ENCODE results near the gene PLCD3.

DNA sequence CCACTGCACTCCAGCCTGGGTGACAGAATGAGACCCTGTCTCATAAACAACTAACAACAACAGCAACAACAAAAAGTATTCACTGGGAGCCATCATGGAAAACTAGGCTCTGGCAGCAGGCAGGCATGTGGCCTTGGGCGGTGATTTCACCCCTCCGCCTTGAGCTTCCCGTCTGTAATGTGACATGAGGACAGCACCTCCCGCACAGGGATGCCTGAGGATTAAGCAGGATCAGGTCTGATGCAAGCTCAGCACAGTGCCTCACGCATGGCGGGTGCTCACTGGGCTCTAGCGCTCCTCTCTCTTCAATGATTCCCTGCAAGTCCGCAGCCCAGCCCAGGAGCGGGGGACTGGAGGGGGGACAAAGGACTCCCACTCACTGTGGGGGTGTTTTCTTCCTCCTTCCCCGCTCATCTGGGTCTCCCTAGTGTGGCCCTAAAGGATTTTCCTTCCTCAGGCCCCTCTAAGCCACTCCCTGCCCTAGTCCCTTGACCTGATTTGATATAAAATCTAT, 2.8 kb downstream of the PLCD3 start:
- no peak for TF ChIP-seq POLR2A (IDR thresholded peaks at IDR 0.05)
- TF ChIP-seq, protein P1, sequence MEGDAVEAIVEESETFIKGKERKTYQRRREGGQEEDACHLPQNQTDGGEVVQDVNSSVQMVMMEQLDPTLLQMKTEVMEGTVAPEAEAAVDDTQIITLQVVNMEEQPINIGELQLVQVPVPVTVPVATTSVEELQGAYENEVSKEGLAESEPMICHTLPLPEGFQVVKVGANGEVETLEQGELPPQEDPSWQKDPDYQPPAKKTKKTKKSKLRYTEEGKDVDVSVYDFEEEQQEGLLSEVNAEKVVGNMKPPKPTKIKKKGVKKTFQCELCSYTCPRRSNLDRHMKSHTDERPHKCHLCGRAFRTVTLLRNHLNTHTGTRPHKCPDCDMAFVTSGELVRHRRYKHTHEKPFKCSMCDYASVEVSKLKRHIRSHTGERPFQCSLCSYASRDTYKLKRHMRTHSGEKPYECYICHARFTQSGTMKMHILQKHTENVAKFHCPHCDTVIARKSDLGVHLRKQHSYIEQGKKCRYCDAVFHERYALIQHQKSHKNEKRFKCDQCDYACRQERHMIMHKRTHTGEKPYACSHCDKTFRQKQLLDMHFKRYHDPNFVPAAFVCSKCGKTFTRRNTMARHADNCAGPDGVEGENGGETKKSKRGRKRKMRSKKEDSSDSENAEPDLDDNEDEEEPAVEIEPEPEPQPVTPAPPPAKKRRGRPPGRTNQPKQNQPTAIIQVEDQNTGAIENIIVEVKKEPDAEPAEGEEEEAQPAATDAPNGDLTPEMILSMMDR (IDR thresholded peaks at IDR 0.05 in 4 of 5, conservative IDR thresholded peaks at IDR 0.05 in 1 of 5), result no peak

Measured in gastrocnemius medialis (tissue), 4 donors.